Measurements from ENCODE around the gene SLCO1B3.

GRCh38 chr12:20822925-20823324 lies 12.4 kb downstream of the SLCO1B3 start:
- TF ChIP-seq YY1 (IDR thresholded peaks at IDR 0.05; ENCODE audit: low read depth, low read length) (no peak), SIN3A (IDR thresholded peaks at IDR 0.05; ENCODE audit: low read depth, low read length) (no peak), EED (IDR thresholded peaks at IDR 0.05; ENCODE audit: low read depth) (no peak), RAD21 (IDR thresholded peaks at IDR 0.05; ENCODE audit: insufficient read depth, low read depth, low read length) (no peak), FOXM1 (IDR thresholded peaks at IDR 0.05; ENCODE audit: low read depth, low read length) (no peak), NR2C2 (IDR thresholded peaks at IDR 0.05; ENCODE audit: borderline replicate concordance, control insufficient read depth, insufficient read length, low read depth) (no peak), TCF7 (IDR thresholded peaks at IDR 0.05; ENCODE audit: borderline replicate concordance) (no peak), BRCA1 (IDR thresholded peaks at IDR 0.05; ENCODE audit: low read depth, low read length) (no peak), SREBF2 (IDR thresholded peaks at IDR 0.05; ENCODE audit: low read length) (no peak), TAF1 (IDR thresholded peaks at IDR 0.05; ENCODE audit: borderline replicate concordance, low read depth, low read length) (no peak), PAX5 (IDR thresholded peaks at IDR 0.05; ENCODE audit: borderline replicate concordance, low read depth, low read length) (no peak), ETV6 (conservative IDR thresholded peaks at IDR 0.05 in 1 of 2, IDR thresholded peaks at IDR 0.05 in 1 of 2; ENCODE audit: borderline replicate concordance in 1 of 2, low read depth in 1 of 2) (no peak)
- TF ChIP-seq, protein P1, sequence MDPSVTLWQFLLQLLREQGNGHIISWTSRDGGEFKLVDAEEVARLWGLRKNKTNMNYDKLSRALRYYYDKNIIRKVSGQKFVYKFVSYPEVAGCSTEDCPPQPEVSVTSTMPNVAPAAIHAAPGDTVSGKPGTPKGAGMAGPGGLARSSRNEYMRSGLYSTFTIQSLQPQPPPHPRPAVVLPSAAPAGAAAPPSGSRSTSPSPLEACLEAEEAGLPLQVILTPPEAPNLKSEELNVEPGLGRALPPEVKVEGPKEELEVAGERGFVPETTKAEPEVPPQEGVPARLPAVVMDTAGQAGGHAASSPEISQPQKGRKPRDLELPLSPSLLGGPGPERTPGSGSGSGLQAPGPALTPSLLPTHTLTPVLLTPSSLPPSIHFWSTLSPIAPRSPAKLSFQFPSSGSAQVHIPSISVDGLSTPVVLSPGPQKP (IDR thresholded peaks at IDR 0.05; ENCODE audit: low read depth, low read length) = no peak
- TF ChIP-seq, protein P2, sequence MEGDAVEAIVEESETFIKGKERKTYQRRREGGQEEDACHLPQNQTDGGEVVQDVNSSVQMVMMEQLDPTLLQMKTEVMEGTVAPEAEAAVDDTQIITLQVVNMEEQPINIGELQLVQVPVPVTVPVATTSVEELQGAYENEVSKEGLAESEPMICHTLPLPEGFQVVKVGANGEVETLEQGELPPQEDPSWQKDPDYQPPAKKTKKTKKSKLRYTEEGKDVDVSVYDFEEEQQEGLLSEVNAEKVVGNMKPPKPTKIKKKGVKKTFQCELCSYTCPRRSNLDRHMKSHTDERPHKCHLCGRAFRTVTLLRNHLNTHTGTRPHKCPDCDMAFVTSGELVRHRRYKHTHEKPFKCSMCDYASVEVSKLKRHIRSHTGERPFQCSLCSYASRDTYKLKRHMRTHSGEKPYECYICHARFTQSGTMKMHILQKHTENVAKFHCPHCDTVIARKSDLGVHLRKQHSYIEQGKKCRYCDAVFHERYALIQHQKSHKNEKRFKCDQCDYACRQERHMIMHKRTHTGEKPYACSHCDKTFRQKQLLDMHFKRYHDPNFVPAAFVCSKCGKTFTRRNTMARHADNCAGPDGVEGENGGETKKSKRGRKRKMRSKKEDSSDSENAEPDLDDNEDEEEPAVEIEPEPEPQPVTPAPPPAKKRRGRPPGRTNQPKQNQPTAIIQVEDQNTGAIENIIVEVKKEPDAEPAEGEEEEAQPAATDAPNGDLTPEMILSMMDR (IDR thresholded peaks at IDR 0.05 in 2 of 3, conservative IDR thresholded peaks at IDR 0.05 in 1 of 3; ENCODE audit: control insufficient read depth in 2 of 3, extremely low read depth in 1 of 3, insufficient read depth in 1 of 3, low read depth in 3 of 3, low read length in 3 of 3) = no peak

Data from GM12878 (cell line).